Adrenal gland (tissue), 5 donors: ENCODE results near the gene GPC5.

Source experiments
- POLR2A ChIP-seq, 2 donors: fragments of 450-650 bp; IDR thresholded peaks; one replicate each; pipeline ENCODE4 v1.6.1; 2017; ENCODE audit warnings: antibody characterized with exemption in 2 of 2, mild to moderate bottlenecking in 2 of 2, moderate library complexity in 1 of 2
- TF ChIP-seq, protein P1 (sequence below), 6 experiments: fragments of 450-650 bp in 4 of 6; fragments of 200-600 bp in 2 of 6; sonication (generic) in 1 of 6; IDR thresholded peaks; 1 replicate in 5 of 6; 2 replicates in 1 of 6; pipeline versions ENCODE4 v1.5.1 to v1.8.0; 2016 to 2021; ENCODE audit warnings: antibody characterized with exemption in 6 of 6, mild to moderate bottlenecking in 2 of 6, moderate library complexity in 1 of 6
- donor health status: DM: no; HTN: no; CAD: no.

DNA sequence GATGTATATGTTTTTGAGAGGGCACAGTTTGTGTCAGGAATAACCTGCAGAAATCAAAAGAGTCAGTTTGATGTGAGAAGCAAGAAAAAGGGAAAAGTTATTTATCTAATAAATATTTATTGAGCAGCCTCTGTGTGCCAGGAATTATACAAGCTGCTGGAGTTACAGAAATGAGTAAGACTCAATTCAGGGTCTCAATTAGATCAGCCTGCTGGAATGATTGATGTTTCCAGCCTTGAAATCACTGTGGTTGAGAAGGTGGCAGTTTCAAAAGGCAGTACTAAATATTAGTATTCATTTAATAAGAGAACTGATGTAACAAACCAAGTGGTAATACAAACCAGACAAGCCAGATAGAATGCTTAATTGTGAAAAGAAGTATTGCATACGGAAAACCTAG is 1045.8 kb downstream of the GPC5 start:
- no peak for TF ChIP-seq POLR2A (IDR thresholded peaks at IDR 0.05)
- TF ChIP-seq, protein P1, sequence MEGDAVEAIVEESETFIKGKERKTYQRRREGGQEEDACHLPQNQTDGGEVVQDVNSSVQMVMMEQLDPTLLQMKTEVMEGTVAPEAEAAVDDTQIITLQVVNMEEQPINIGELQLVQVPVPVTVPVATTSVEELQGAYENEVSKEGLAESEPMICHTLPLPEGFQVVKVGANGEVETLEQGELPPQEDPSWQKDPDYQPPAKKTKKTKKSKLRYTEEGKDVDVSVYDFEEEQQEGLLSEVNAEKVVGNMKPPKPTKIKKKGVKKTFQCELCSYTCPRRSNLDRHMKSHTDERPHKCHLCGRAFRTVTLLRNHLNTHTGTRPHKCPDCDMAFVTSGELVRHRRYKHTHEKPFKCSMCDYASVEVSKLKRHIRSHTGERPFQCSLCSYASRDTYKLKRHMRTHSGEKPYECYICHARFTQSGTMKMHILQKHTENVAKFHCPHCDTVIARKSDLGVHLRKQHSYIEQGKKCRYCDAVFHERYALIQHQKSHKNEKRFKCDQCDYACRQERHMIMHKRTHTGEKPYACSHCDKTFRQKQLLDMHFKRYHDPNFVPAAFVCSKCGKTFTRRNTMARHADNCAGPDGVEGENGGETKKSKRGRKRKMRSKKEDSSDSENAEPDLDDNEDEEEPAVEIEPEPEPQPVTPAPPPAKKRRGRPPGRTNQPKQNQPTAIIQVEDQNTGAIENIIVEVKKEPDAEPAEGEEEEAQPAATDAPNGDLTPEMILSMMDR (IDR thresholded peaks at IDR 0.05) = no peak
